ENCODE data around the gene WDR45B. TPM values are rescaled to one million over a fixed set of nuclear protein-coding genes. Genes with fewer than 3 reads are reported as not detected.

Gene WDR45B
- polyA plus RNA-seq (2013, experiment 1 of 2) = 65.7 TPM
- 65.3 TPM for polyA plus RNA-seq (2013, experiment 2 of 2)

DNA sequence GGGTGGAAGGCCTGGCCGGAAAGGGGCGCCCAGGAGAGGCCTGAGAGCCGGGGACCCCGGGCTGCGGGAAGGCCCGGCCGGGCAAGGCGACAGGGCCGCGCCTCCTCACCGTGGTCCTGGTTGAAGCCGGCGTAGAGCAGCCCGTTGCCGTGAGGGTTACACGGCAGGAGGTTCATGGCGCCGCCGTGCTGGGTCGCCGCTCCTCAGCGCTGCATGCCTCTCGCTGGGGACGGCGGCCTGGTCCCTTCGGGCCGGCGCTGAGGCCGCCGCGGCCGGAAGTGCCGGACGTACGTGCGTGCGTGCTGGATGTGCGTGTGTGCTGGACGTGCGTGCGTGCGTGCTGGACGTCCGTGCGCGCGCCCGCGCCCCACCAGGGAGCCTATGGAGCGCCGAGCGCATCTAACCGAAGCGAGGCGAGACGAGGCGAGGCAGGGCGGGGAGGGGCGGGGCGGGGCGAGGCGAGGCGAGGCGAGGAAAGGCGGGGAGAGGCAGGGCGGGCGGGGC is at the start of gene WDR45B:
Gene WDR45B, minus strand, starts transcription at position 280 of the 504 bp plus-strand sequence. Its CDS starts 104 bp downstream, at position 176.
- Histone ChIP-seq H3K4me2 (ENCODE audit: low read length, poor library complexity, severe bottlenecking) (peak within 1 kb of the TSS; percentile 77), H2BK5ac (ENCODE audit: low read depth, low read length, poor library complexity, severe bottlenecking) (no peak within 1 kb of the TSS), H3K9ac (ENCODE audit: low read length) (peak within 1 kb of the TSS; percentile 96), H2BK15ac (ENCODE audit: low read depth, poor library complexity, severe bottlenecking) (peak within 1 kb of the TSS; percentile 75), H3K18ac (ENCODE audit: low read depth in 1 of 2, low read length in 2 of 2) (peak within 1 kb of the TSS; percentile 74 to 97), H2BK120ac (ENCODE audit: low read depth, low read length) (peak within 1 kb of the TSS; percentile 71), H3K79me1 (replicated peaks; ENCODE audit: low read length, poor library complexity, severe bottlenecking) (no peaks in the 10 kb centered on the region), H2AK5ac (ENCODE audit: low read length, severe bottlenecking) (peak within 1 kb of the TSS; percentile 39), H3K4me3 (ENCODE audit: insufficient read depth in 1 of 2, low read depth in 1 of 2, low read length in 2 of 2) (peak within 1 kb of the TSS; percentile 87 to 96), H4K8ac (ENCODE audit: low read length) (peak within 1 kb of the TSS; percentile 95), H2BK12ac (ENCODE audit: low read length in 2 of 2) (peak within 1 kb of the TSS in 1 of 2 experiments; percentile 68), H3K9me3 (ENCODE audit: control insufficient read depth, low read length) (no peaks in the 10 kb centered on the region), H3K36me3 (ENCODE audit: control insufficient read depth in 1 of 2, insufficient read depth in 2 of 2, low read depth in 1 of 2, low read length in 2 of 2) (peaks cover 9 to 15% of the 10 kb centered on the region in 2 experiments), H3K4me1 (ENCODE audit: control insufficient read depth, insufficient read depth, low read depth, low read length) (peaks cover 11% of the 10 kb centered on the region), H3K14ac (ENCODE audit: low read length in 2 of 2) (peak within 1 kb of the TSS in 1 of 2 experiments; percentile 76), H3K4ac (ENCODE audit: low read depth in 1 of 2, low read length in 2 of 2) (peak within 1 kb of the TSS; percentile 87 to 95), H2AFZ (ENCODE audit: low read depth, low read length) (peak within 1 kb of the TSS; percentile 60), H3K27ac (ENCODE audit: low read length, poor library complexity, severe bottlenecking) (peak within 1 kb of the TSS; percentile 36), H3K23ac (ENCODE audit: low read length in 2 of 2) (peak within 1 kb of the TSS in 1 of 2 experiments; percentile 67), H3K27me3 (ENCODE audit: control insufficient read depth in 1 of 2, insufficient read depth in 1 of 2, low read length in 2 of 2) (no peaks in the 10 kb centered on the region), H4K91ac (ENCODE audit: low read length) (peak within 1 kb of the TSS; percentile 81)
- under 1% methylated on average over 23 of the region's 67 CpGs for WGBS
- peak; percentile 97 for DNase-seq

DNA sequence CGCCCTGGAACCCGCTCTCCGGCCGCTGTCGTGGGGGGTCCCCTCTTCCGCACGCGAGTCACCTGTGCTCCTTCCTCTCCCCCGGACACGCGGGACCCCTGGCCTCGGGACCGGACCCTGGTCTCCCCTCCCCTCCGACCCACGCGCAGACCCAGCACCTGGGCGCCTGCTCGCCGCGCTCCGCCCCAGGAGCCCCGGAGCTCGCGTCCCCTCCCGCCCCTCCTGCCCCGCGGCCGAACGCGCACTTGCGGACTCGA is 49.5 kb upstream of the WDR45B start:
- 6% methylated on average over 28 of the region's 32 CpGs for whole genome bisulfite sequencing
- Histone ChIP-seq H3K4me3 (ENCODE audit: insufficient read depth in 1 of 2, low read depth in 1 of 2, low read length in 2 of 2) (peak overlapping the region; percentile 72 to 83), H3K23ac (ENCODE audit: low read length in 2 of 2) (no peak overlapping the region), H3K9me3 (ENCODE audit: control insufficient read depth, low read length) (peaks cover 11% of the 10 kb centered on the region), H3K79me1 (replicated peaks; ENCODE audit: low read length, poor library complexity, severe bottlenecking) (peaks cover 15% of the 10 kb centered on the region), H2BK120ac (ENCODE audit: low read depth, low read length) (no peak overlapping the region), H3K9ac (ENCODE audit: low read length) (peak overlapping the region; percentile 49), H3K4ac (ENCODE audit: low read depth in 1 of 2, low read length in 2 of 2) (no peak overlapping the region), H3K4me2 (ENCODE audit: low read length, poor library complexity, severe bottlenecking) (peak overlapping the region; percentile 99), H2BK15ac (ENCODE audit: low read depth, poor library complexity, severe bottlenecking) (no peak overlapping the region), H3K27me3 (ENCODE audit: control insufficient read depth in 1 of 2, insufficient read depth in 1 of 2, low read length in 2 of 2) (peaks cover 0 to 6% of the 10 kb centered on the region in 2 experiments), H3K18ac (ENCODE audit: low read depth in 1 of 2, low read length in 2 of 2) (peak overlapping the region in 1 of 2 experiments; percentile 49), H2BK5ac (ENCODE audit: low read depth, low read length, poor library complexity, severe bottlenecking) (no peak overlapping the region), H3K4me1 (ENCODE audit: control insufficient read depth, insufficient read depth, low read depth, low read length) (peaks cover 24% of the 10 kb centered on the region), H2AFZ (ENCODE audit: low read depth, low read length) (no peak overlapping the region), H4K91ac (ENCODE audit: low read length) (no peak overlapping the region), H2AK5ac (ENCODE audit: low read length, severe bottlenecking) (no peak overlapping the region), H4K8ac (ENCODE audit: low read length) (no peak overlapping the region), H3K14ac (ENCODE audit: low read length in 2 of 2) (no peak overlapping the region), H2BK12ac (ENCODE audit: low read length in 2 of 2) (no peak overlapping the region), H3K36me3 (ENCODE audit: control insufficient read depth in 1 of 2, insufficient read depth in 2 of 2, low read depth in 1 of 2, low read length in 2 of 2) (peaks cover 0 to 10% of the 10 kb centered on the region in 2 experiments), H3K27ac (ENCODE audit: low read length, poor library complexity, severe bottlenecking) (no peak overlapping the region)
- DNase-seq = no peak

DNA sequence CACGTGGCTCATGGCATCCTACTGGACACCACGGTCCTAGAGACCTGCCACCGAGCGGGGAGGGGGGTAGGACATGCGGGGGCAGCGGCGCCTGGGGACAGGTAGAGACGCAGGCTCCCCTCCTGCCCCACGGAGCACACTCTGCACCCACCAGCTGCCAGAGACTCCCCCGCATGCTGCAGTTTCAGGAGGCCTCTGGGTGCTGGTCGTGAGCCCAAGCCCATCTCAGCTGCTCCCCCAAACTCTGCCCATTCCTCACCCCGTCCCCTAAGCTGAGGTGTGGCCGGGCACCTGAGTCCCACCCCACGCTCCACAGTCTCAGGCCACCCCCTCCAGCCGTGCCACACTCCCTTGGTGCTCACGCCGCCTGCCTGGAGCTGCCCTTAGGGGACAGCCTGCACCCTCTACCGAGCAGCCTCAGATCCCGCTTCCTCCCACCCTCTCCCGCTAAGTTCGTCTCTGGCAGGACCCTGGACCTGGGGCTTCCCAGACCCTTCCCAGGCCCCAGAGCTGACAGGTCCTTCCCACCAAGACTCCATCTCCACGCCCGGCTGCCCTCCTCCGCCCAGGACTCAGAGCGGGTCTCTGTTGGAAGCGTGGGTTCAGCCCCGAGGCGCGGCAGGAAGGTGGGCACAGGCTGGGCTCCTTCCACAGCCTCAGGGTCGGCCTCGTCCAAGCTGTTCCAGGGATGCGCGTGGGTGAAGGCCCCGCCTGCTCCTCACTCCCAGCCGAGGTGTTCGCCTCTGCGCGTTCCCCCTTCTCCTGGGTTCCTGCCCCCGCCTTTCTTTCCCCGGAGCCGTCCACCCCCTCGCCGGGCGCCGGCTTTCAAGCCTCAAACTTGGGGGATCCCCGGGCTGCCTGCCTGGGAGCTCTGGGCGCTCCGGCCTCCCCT is 48.9 kb upstream of the WDR45B start:
- no peak overlapping the region for H2BK15ac ChIP-seq (ENCODE audit: low read depth, poor library complexity, severe bottlenecking)
- H3K23ac ChIP-seq (ENCODE audit: low read length in 2 of 2) = peak overlapping the region in 1 of 2 experiments; percentile 79
- peaks cover 11% of the 10 kb centered on the region for H3K9me3 ChIP-seq (ENCODE audit: control insufficient read depth, low read length)
- no peak overlapping the region for H2BK5ac ChIP-seq (ENCODE audit: low read depth, low read length, poor library complexity, severe bottlenecking)
- WGBS = 32% methylated on average over 48 of the region's 48 CpGs
- no peak overlapping the region for H3K4ac ChIP-seq (ENCODE audit: low read depth in 1 of 2, low read length in 2 of 2)
- peaks cover 24% of the 10 kb centered on the region for H3K4me1 ChIP-seq (ENCODE audit: control insufficient read depth, insufficient read depth, low read depth, low read length)
- no peak overlapping the region for H3K14ac ChIP-seq (ENCODE audit: low read length in 2 of 2)
- peaks cover 16% of the 10 kb centered on the region for H3K79me1 ChIP-seq (replicated peaks; ENCODE audit: low read length, poor library complexity, severe bottlenecking)
- no peak overlapping the region for H2BK12ac ChIP-seq (ENCODE audit: low read length in 2 of 2)
- no peak overlapping the region for H2AK5ac ChIP-seq (ENCODE audit: low read length, severe bottlenecking)
- DNase-seq = no peak
- H3K27me3 ChIP-seq (ENCODE audit: control insufficient read depth in 1 of 2, insufficient read depth in 1 of 2, low read length in 2 of 2) = peaks cover 0 to 6% of the 10 kb centered on the region in 2 experiments
- H2AFZ ChIP-seq (ENCODE audit: low read depth, low read length) = no peak overlapping the region
- peak overlapping the region; percentile 99 for H3K4me2 ChIP-seq (ENCODE audit: low read length, poor library complexity, severe bottlenecking)
- H3K4me3 ChIP-seq (ENCODE audit: insufficient read depth in 1 of 2, low read depth in 1 of 2, low read length in 2 of 2) = peak overlapping the region; percentile 72 to 83
- H3K18ac ChIP-seq (ENCODE audit: low read depth in 1 of 2, low read length in 2 of 2) = no peak overlapping the region
- no peak overlapping the region for H3K27ac ChIP-seq (ENCODE audit: low read length, poor library complexity, severe bottlenecking)
- H3K36me3 ChIP-seq (ENCODE audit: control insufficient read depth in 1 of 2, insufficient read depth in 2 of 2, low read depth in 1 of 2, low read length in 2 of 2) = peaks cover 0 to 12% of the 10 kb centered on the region in 2 experiments
- peak overlapping the region; percentile 49 for H3K9ac ChIP-seq (ENCODE audit: low read length)
- no peak overlapping the region for H4K91ac ChIP-seq (ENCODE audit: low read length)
- no peak overlapping the region for H4K8ac ChIP-seq (ENCODE audit: low read length)
- no peak overlapping the region for H2BK120ac ChIP-seq (ENCODE audit: low read depth, low read length)

GRCh38 chr17:82696259-82696658 is 48.0 kb upstream of the WDR45B start:
- Histone ChIP-seq H3K36me3 (ENCODE audit: control insufficient read depth in 1 of 2, insufficient read depth in 2 of 2, low read depth in 1 of 2, low read length in 2 of 2) (peaks cover 0 to 20% of the 10 kb centered on the region in 2 experiments), H3K9ac (ENCODE audit: low read length) (no peak overlapping the region), H3K18ac (ENCODE audit: low read depth in 1 of 2, low read length in 2 of 2) (no peak overlapping the region), H3K4ac (ENCODE audit: low read depth in 1 of 2, low read length in 2 of 2) (no peak overlapping the region), H3K4me2 (ENCODE audit: low read length, poor library complexity, severe bottlenecking) (no peak overlapping the region), H3K27me3 (ENCODE audit: control insufficient read depth in 1 of 2, insufficient read depth in 1 of 2, low read length in 2 of 2) (peaks cover 0 to 6% of the 10 kb centered on the region in 2 experiments), H2AK5ac (ENCODE audit: low read length, severe bottlenecking) (no peak overlapping the region), H2BK15ac (ENCODE audit: low read depth, poor library complexity, severe bottlenecking) (no peak overlapping the region), H2AFZ (ENCODE audit: low read depth, low read length) (no peak overlapping the region), H2BK12ac (ENCODE audit: low read length in 2 of 2) (no peak overlapping the region), H3K4me1 (ENCODE audit: control insufficient read depth, insufficient read depth, low read depth, low read length) (peaks cover 24% of the 10 kb centered on the region), H3K4me3 (ENCODE audit: insufficient read depth in 1 of 2, low read depth in 1 of 2, low read length in 2 of 2) (no peak overlapping the region), H3K9me3 (ENCODE audit: control insufficient read depth, low read length) (peaks cover 11% of the 10 kb centered on the region), H3K27ac (ENCODE audit: low read length, poor library complexity, severe bottlenecking) (no peak overlapping the region), H2BK5ac (ENCODE audit: low read depth, low read length, poor library complexity, severe bottlenecking) (no peak overlapping the region), H4K91ac (ENCODE audit: low read length) (no peak overlapping the region), H3K23ac (ENCODE audit: low read length in 2 of 2) (no peak overlapping the region), H3K79me1 (replicated peaks; ENCODE audit: low read length, poor library complexity, severe bottlenecking) (peaks cover 17% of the 10 kb centered on the region), H3K14ac (ENCODE audit: low read length in 2 of 2) (no peak overlapping the region), H4K8ac (ENCODE audit: low read length) (no peak overlapping the region), H2BK120ac (ENCODE audit: low read depth, low read length) (no peak overlapping the region)
- 90% methylated on average over 14 of the region's 17 CpGs for WGBS
- no peak for DNase-seq

Measured in mesenchymal stem cell (in vitro differentiated cells and primary cell).